SK-N-MC (cell line): Measurements from ENCODE around the gene TMEM59L.

Experiments
- DNase-seq: peaks from one replicate; pipeline ENCODE4 v3.0.0-alpha.2; 2011; ENCODE audit warnings: low read depth, low spot score
- H3K27ac ChIP-seq: fragments of 200-600 bp; sonication (generic); 2 replicates; pipeline ENCODE4 v1.5.1; 2016; ENCODE audit warnings: mixed run types
- H3K36me3 ChIP-seq: fragments of 200-600 bp; sonication (generic); 2 replicates; pipeline ENCODE4 v1.6.1; 2017; ENCODE audit warnings: antibody characterized with exemption, low read length, mixed read lengths; ENCODE audit not compliant: insufficient read depth
- H3K4me3 ChIP-seq: fragments of 200-600 bp; sonication (generic); 2 replicates; pipeline ENCODE4 v1.5.1; 2016
- H3K9ac ChIP-seq: fragments of 200-600 bp; sonication (generic); 2 replicates; pipeline ENCODE4 v1.8.0; 2017; ENCODE audit warnings: mixed run types, mixed read lengths; ENCODE audit not compliant: insufficient read length
- H3K9me3 ChIP-seq: fragments of 200-600 bp; sonication (generic); 2 replicates; pipeline ENCODE4 v1.6.1; 2017; ENCODE audit warnings: low read depth, mild to moderate bottlenecking, antibody characterized with exemption, low read length, moderate library complexity, mixed read lengths
- EZH2 ChIP-seq: fragments of 200-600 bp; sonication (generic); IDR thresholded peaks from one replicate; pipeline ENCODE4 v1.6.1; 2017; ENCODE audit warnings: antibody characterized with exemption
- FOXP2 ChIP-seq: optimal IDR thresholded peaks from 2 replicates; pipeline ENCODE3; 2011; ENCODE audit warnings: mild to moderate bottlenecking, moderate library complexity; ENCODE audit not compliant: insufficient read depth; ENCODE audit errors: extremely low read length, control extremely low read depth
- POLR2AphosphoS5 ChIP-seq: IDR thresholded peaks from 2 replicates; pipeline ENCODE4 v1.6.1; 2012; ENCODE audit warnings: mild to moderate bottlenecking, low read depth, low read length, borderline replicate concordance

TMEM59L gene

DNA sequence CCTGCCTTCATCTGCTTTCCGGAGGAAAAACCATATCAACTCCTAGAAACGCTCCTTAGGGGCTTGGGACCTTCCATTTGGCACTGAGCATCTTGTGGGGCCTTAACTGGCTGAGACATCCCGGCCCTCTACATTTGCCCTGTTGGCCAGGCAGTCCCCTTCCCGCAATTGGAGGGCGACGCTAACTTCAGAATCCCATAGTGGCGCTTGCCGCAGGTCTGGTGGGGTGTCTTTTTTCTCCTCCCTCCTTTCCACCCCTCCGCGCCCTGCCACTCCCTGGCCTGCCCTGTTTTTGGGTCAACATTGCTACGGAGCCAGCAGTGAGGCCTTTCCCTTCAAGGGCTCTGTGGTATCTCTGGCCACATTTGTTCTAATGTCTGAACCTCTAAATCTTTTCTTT, 57.2 kb downstream of the TMEM59L start:
- DNase-seq: no peak
- Histone ChIP-seq H3K36me3 (no peaks in the 10 kb centered on the region; the same call in 1 of the 2 replicates), H3K27ac (no peak overlapping the region), H3K4me3 (no peak overlapping the region), H3K9ac (no peak overlapping the region), H3K9me3 (no peaks in the 10 kb centered on the region)
- TF ChIP-seq EZH2: no peak
- TF ChIP-seq FOXP2: no peak
- TF ChIP-seq POLR2AphosphoS5: no peak

DNA sequence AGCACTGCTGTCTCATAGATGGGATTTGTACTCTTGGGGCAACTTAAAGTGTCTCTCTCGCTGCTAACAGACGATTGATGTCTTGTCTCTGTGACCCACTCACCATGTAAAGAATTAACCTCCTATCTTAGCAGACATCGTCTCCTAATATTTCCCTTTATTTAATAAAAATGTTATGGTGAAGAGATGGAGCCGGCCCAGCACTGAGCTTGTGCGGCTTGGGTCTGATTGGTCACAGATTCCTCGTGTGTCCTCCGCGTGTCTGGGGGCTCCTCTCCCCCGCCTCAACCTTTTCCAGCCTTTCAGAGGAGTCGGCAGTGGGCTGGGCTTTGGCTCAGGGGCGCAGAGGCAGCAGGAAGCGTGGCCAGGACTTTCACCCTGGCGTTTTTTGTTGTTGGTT, 57.6 kb downstream of the TMEM59L start:
- DNase-seq: no peak
- H3K27ac ChIP-seq: no peak overlapping the region
- no peaks in the 10 kb centered on the region for H3K9me3 ChIP-seq
- no peaks in the 10 kb centered on the region; the same call in 1 of the 2 replicates for H3K36me3 ChIP-seq
- no peak overlapping the region for H3K9ac ChIP-seq
- no peak for TF ChIP-seq POLR2AphosphoS5
- no peak for TF ChIP-seq EZH2
- no peak for TF ChIP-seq FOXP2
- no peak overlapping the region for H3K4me3 ChIP-seq
